ENCODE data around the gene MAST2.
"Not testable (repeated sequence)": the region's sequence is repeated elsewhere in the genome, so short reads cannot be mapped to it uniquely, and the experiment has no call there.

Gene MAST2

DNA sequence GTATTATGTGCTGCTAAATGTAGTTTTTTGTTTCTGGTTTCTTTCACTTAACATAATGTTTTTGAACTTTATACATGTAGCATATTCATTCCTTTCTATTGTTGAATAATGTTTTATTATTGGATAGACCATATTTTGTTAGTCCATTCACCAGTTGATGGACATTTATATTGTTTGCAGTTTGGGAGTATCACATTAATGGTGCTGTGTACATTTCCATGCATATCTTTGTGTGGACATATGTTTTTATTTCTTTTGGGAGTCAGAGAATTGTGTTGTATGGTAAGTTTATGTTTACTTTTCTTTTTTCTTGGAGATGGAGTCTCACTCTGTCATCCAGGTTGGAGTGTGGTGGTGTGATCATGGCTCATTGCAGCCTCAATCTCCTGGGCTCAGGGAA lies 134.6 kb downstream of the MAST2 start:
- no peak for DNase-seq (ENCODE audit: low read depth, low spot score)
- no peaks in the 10 kb centered on the region for H3K36me3 ChIP-seq (ENCODE audit: insufficient read depth, insufficient read length, low read length)
- no peaks in the 10 kb centered on the region for H3K4me1 ChIP-seq (ENCODE audit: insufficient read depth, insufficient read length)
- no peaks in the 10 kb centered on the region for H3K27me3 ChIP-seq (ENCODE audit: insufficient read depth, insufficient read length)
- no peak overlapping the region for H3K4me3 ChIP-seq (ENCODE audit: insufficient read length, low read depth)
- TF ChIP-seq SUZ12 (IDR thresholded peaks at IDR 0.05; ENCODE audit: extremely low read depth, insufficient read depth, insufficient read length) (no peak), ZNF274 (IDR thresholded peaks at IDR 0.05; ENCODE audit: low read depth, low read length) (no peak), YY1 (IDR thresholded peaks at IDR 0.05; ENCODE audit: insufficient read depth, insufficient read length) (no peak)
- H3K9ac ChIP-seq (ENCODE audit: insufficient read length, low read depth) = no peak overlapping the region
- H3K9me3 ChIP-seq (ENCODE audit: insufficient read depth, low read length) = 0 out of 2 replicates have a peak, but pooled peaks cover 5% of the 10 kb centered on the region

DNA sequence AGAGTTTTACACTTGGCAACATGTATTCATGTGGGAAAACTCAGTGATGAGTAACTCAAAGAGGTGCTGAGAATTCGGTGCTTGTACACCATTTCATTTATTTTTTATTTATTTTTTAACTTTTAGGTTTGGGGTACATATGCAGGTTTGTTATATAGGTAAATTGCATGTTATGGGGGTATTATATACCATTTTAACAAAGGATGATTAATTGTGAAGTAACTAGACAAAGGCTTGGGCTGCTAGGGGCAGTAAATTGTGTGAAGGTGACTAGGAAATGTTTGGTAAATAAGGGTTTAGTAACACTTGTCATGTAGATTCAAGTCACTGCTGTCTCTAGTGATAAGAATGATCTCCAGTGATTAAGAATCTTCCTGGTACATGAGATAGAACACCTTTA lies 139.0 kb downstream of the MAST2 start:
- H3K9ac ChIP-seq (ENCODE audit: insufficient read length, low read depth) = no peak overlapping the region
- no peak overlapping the region for H3K4me3 ChIP-seq (ENCODE audit: insufficient read length, low read depth)
- no peaks in the 10 kb centered on the region for H3K4me1 ChIP-seq (ENCODE audit: insufficient read depth, insufficient read length)
- 0 out of 2 replicates have a peak, but pooled peaks cover 5% of the 10 kb centered on the region for H3K9me3 ChIP-seq (ENCODE audit: insufficient read depth, low read length)
- DNase-seq (ENCODE audit: low read depth, low spot score) = no peak
- H3K27me3 ChIP-seq (ENCODE audit: insufficient read depth, insufficient read length) = no peaks in the 10 kb centered on the region
- TF ChIP-seq SUZ12 (IDR thresholded peaks at IDR 0.05; ENCODE audit: extremely low read depth, insufficient read depth, insufficient read length) = no peak
- no peak for TF ChIP-seq ZNF274 (IDR thresholded peaks at IDR 0.05; ENCODE audit: low read depth, low read length)
- no peak for TF ChIP-seq YY1 (IDR thresholded peaks at IDR 0.05; ENCODE audit: insufficient read depth, insufficient read length)
- no peaks in the 10 kb centered on the region for H3K36me3 ChIP-seq (ENCODE audit: insufficient read depth, insufficient read length, low read length)

DNA sequence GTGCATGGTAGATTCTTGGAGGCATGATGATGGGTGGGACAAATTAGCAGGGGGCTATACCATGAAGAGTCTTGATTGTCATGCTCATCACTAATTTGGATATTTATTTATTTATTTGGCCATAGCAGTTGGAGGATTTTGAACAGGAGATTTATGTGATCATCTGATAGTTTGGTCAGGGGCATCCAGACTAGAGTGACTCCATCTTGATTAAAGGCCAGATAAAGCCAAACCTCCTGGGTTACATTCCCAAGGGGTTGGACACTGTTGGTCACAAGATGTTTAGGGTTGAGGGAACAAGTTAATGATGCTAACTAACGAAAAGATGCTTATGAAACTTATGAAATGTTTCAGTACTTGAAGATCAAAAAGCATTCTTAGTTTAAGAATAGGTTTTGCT lies 139.8 kb downstream of the MAST2 start:
- Histone ChIP-seq H3K4me1 (ENCODE audit: insufficient read depth, insufficient read length) (no peaks in the 10 kb centered on the region), H3K9ac (ENCODE audit: insufficient read length, low read depth) (no peak overlapping the region), H3K36me3 (ENCODE audit: insufficient read depth, insufficient read length, low read length) (no peaks in the 10 kb centered on the region), H3K9me3 (ENCODE audit: insufficient read depth, low read length) (0 out of 2 replicates have a peak, but pooled peaks cover 5% of the 10 kb centered on the region), H3K27me3 (ENCODE audit: insufficient read depth, insufficient read length) (no peaks in the 10 kb centered on the region), H3K4me3 (ENCODE audit: insufficient read length, low read depth) (no peak overlapping the region)
- DNase-seq (ENCODE audit: low read depth, low spot score) = no peak
- TF ChIP-seq YY1 (IDR thresholded peaks at IDR 0.05; ENCODE audit: insufficient read depth, insufficient read length) (no peak), ZNF274 (IDR thresholded peaks at IDR 0.05; ENCODE audit: low read depth, low read length) (no peak), SUZ12 (IDR thresholded peaks at IDR 0.05; ENCODE audit: extremely low read depth, insufficient read depth, insufficient read length) (no peak)

DNA sequence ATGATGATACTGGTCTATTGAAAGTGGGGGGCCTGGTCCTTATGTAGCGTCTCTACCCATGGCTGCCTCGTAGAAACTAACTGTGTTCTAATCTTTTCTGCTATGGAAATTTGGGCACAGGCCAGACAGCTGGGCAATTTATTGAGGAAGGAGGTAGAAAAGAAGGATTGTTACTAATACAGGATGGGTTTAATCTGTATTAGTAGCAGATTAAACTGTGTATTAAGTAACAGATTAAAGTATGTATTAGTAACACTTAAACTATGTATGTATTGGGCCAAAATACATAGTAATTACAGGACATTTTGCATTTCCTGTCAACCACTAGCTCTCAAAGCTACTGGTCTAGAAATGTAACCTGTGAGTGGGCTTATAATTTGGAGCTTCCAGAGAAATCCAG lies 142.0 kb downstream of the MAST2 start:
- Histone ChIP-seq H3K4me1 (ENCODE audit: insufficient read depth, insufficient read length) (no peaks in the 10 kb centered on the region), H3K4me3 (ENCODE audit: insufficient read length, low read depth) (no peak overlapping the region), H3K27me3 (ENCODE audit: insufficient read depth, insufficient read length) (no peaks in the 10 kb centered on the region), H3K9me3 (ENCODE audit: insufficient read depth, low read length) (0 out of 2 replicates have a peak, but pooled peaks cover 5% of the 10 kb centered on the region), H3K36me3 (ENCODE audit: insufficient read depth, insufficient read length, low read length) (no peaks in the 10 kb centered on the region), H3K9ac (ENCODE audit: insufficient read length, low read depth) (no peak overlapping the region)
- no peak for DNase-seq (ENCODE audit: low read depth, low spot score)
- TF ChIP-seq SUZ12 (IDR thresholded peaks at IDR 0.05; ENCODE audit: extremely low read depth, insufficient read depth, insufficient read length) (no peak), YY1 (IDR thresholded peaks at IDR 0.05; ENCODE audit: insufficient read depth, insufficient read length) (no peak), ZNF274 (IDR thresholded peaks at IDR 0.05; ENCODE audit: low read depth, low read length) (no peak)

DNA sequence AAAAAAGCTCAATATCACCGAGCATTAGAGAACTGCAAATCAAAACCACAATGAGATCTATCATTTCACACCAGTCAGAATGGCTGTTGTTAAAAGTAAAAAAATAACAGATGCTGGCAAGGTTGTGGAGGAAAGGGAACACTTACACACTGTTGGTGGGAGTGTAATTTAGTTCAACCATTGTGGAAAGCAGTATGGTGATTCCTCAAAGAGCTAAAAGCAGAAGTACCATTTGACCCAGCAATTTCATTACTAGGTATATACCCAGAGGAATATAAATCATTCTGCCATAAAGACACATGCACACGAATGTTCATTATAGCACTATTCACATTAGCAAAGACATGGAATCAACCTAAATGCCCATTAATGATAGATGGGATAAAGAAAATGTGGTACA lies 146.1 kb downstream of the MAST2 start:
- not testable (repeated sequence) for H3K9me3 ChIP-seq (ENCODE audit: insufficient read depth, low read length); H3K4me3 ChIP-seq (ENCODE audit: insufficient read length, low read depth); H3K36me3 ChIP-seq (ENCODE audit: insufficient read depth, insufficient read length, low read length); H3K27me3 ChIP-seq (ENCODE audit: insufficient read depth, insufficient read length); H3K9ac ChIP-seq (ENCODE audit: insufficient read length, low read depth); DNase-seq (ENCODE audit: low read depth, low spot score); H3K4me1 ChIP-seq (ENCODE audit: insufficient read depth, insufficient read length)

DNA sequence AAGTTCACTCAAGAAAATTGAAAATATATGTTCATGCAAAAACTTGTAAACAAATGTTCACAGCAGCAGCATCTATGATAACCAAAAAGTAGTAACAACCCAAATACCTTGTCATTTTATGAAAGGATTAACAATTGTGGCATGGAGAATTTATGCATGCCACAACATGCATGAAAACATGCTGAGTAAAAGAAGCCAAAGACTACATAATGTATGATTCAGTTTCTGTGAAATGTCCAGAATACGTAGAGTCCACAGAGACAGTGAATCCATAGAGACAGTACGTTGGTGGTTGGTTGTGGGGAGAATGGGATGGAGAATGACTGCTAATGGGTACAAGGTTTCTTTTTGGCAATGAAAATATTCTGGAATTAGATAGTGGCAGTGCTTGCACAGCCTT lies 148.7 kb downstream of the MAST2 start:
- H3K9me3 ChIP-seq (ENCODE audit: insufficient read depth, low read length) = no peaks in the 10 kb centered on the region
- DNase-seq (ENCODE audit: low read depth, low spot score) = no peak
- no peak overlapping the region for H3K4me3 ChIP-seq (ENCODE audit: insufficient read length, low read depth)
- no peak for TF ChIP-seq SUZ12 (IDR thresholded peaks at IDR 0.05; ENCODE audit: extremely low read depth, insufficient read depth, insufficient read length)
- no peak for TF ChIP-seq ZNF274 (IDR thresholded peaks at IDR 0.05; ENCODE audit: low read depth, low read length)
- no peak for TF ChIP-seq YY1 (IDR thresholded peaks at IDR 0.05; ENCODE audit: insufficient read depth, insufficient read length)
- no peaks in the 10 kb centered on the region for H3K36me3 ChIP-seq (ENCODE audit: insufficient read depth, insufficient read length, low read length)
- no peak overlapping the region for H3K9ac ChIP-seq (ENCODE audit: insufficient read length, low read depth)
- no peaks in the 10 kb centered on the region for H3K4me1 ChIP-seq (ENCODE audit: insufficient read depth, insufficient read length)
- H3K27me3 ChIP-seq (ENCODE audit: insufficient read depth, insufficient read length) = no peaks in the 10 kb centered on the region

DNA sequence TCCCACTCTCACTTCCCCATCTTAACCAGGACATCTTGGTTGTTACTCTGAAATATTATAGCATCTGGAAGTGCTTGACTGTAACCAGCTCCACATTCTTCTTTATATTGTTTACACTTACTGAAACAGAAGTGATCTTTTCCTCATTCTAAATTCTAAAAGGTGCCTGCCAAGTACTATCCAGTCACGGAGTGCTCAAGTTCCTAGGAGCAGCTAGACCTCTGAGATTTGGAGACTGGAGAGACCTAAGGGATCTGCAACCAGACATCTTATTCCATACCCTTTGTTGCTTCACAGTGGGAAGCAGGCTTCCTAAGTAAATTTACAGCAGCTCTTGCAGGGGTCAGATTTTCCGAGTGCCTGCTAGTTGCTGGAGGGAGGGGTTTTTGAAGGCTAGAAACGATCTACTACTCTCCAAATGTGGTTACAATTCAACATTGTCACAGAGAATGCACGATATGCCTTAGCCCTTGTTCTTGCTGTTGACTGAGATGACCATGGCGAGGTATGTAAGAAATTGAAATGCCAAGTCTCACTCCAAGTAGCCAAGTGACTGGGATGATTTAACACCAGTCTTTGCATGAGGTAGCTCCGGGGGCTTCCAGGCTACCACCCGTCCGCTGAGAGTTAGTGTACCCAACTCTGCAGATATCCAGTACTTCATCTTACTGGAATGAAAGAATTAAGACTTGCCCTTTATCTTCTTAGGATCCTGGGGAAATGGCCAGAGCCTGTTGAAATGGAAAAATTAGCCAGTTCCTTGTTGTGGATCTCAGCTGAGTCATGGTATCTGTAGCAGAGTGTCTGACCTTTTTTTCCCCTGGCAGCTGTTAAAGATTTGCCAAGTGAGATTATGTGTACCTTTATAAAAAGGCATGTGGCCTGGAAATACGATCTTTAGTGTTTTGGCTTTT lies 150.8 kb downstream of the MAST2 start:
- no peaks in the 10 kb centered on the region for H3K27me3 ChIP-seq (ENCODE audit: insufficient read depth, insufficient read length)
- peaks cover 1% of the 10 kb centered on the region for H3K36me3 ChIP-seq (ENCODE audit: insufficient read depth, insufficient read length, low read length)
- no peaks in the 10 kb centered on the region for H3K4me1 ChIP-seq (ENCODE audit: insufficient read depth, insufficient read length)
- H3K4me3 ChIP-seq (ENCODE audit: insufficient read length, low read depth) = no peak overlapping the region
- TF ChIP-seq ZNF274 (IDR thresholded peaks at IDR 0.05; ENCODE audit: low read depth, low read length) (no peak), YY1 (IDR thresholded peaks at IDR 0.05; ENCODE audit: insufficient read depth, insufficient read length) (no peak)
- no peak overlapping the region for H3K9ac ChIP-seq (ENCODE audit: insufficient read length, low read depth)
- no peaks in the 10 kb centered on the region for H3K9me3 ChIP-seq (ENCODE audit: insufficient read depth, low read length)
- peak; percentile 68 for DNase-seq (ENCODE audit: low read depth, low spot score)

Data from NT2/D1 (cell line).